Keratinocyte (primary cell): ENCODE data around the gene CORO1C.

Experiments
- EZH2 ChIP-seq: IDR thresholded peaks from one replicate; pipeline ENCODE4 v1.6.1; 2012; ENCODE audit warnings: inconsistent platforms, mild to moderate bottlenecking, low read length, moderate library complexity
- TF ChIP-seq, protein P1 (sequence below), 3 experiments: IDR thresholded peaks in 1 of 3; conservative IDR thresholded peaks in 1 of 3; optimal IDR thresholded peaks in 1 of 3; 2 replicates in 2 of 3; 3 replicates in 1 of 3; pipeline versions ENCODE3 to v1.5.1; 2011; ENCODE audit warnings: low read length in 3 of 3, mild to moderate bottlenecking in 3 of 3, moderate library complexity in 2 of 3, control low read depth in 1 of 3, inconsistent platforms in 1 of 3; ENCODE audit not compliant: insufficient read depth in 2 of 3; ENCODE audit errors: extremely low read depth in 1 of 3

DNA sequence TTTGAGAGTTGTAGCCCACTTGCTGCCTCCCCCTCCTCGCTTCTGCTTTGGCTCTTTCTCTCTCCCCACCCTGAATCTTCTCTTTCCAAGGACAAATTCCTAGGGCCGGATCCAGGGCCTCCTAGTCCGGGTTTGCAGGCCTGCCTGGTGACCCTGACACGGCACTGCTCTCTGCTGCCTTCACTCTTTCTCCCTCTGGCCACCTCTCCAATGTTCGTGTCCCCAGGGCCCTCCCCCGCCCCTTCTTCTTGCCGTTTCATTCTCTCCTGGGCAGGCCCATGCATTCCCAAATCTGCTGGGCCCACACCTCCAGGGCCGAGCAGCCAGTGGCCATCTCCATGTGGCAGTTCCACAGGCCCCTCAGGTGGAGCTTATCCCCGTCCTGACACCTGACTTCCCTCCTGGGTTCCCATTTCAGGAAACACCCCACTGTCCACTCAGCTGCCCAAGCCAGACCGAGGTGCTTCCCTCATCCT lies 34.0 kb upstream of the CORO1C start:
- TF ChIP-seq, protein P1, sequence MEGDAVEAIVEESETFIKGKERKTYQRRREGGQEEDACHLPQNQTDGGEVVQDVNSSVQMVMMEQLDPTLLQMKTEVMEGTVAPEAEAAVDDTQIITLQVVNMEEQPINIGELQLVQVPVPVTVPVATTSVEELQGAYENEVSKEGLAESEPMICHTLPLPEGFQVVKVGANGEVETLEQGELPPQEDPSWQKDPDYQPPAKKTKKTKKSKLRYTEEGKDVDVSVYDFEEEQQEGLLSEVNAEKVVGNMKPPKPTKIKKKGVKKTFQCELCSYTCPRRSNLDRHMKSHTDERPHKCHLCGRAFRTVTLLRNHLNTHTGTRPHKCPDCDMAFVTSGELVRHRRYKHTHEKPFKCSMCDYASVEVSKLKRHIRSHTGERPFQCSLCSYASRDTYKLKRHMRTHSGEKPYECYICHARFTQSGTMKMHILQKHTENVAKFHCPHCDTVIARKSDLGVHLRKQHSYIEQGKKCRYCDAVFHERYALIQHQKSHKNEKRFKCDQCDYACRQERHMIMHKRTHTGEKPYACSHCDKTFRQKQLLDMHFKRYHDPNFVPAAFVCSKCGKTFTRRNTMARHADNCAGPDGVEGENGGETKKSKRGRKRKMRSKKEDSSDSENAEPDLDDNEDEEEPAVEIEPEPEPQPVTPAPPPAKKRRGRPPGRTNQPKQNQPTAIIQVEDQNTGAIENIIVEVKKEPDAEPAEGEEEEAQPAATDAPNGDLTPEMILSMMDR (optimal IDR thresholded peaks at IDR 0.05 in 1 of 3, IDR thresholded peaks at IDR 0.05 in 1 of 3, conservative IDR thresholded peaks at IDR 0.05 in 1 of 3; ENCODE audit: extremely low read depth in 1 of 3, insufficient read depth in 2 of 3, low read length in 3 of 3): no peak
- no peak for TF ChIP-seq EZH2
